ENCODE data around the gene TRAF6.
A peak's percentile ranks its signal among the peaks of the same experiment; 100 is the strongest.

The TRAF6 gene

DNA sequence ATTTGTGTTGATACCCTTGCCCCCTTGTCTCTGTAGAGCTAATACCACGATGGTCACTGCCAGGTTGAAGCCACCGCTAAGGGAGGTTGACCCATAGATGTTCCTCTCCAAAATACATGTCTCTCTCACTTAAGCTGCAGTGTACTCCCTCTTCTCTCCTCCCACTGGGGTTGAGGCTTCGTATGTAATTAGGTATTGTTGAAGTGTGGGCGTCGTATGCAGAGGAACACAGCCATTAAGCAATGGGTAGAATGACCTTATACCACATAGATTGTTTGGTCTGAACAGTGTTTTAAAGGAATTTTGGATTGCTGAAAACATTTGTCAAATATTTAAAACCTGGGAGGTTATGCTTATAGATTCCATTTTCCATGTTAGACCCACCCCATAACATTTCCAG lies 71.9 kb downstream of the TRAF6 start:
- peaks cover 14% of the 10 kb centered on the region for H3K4me1 Mint-ChIP-seq
- H3K9me3 Mint-ChIP-seq: peaks cover 3% of the 10 kb centered on the region
- H3K27ac Mint-ChIP-seq: peak overlapping the region in 1 of 3 experiments; percentile 71
- TF ChIP-seq, protein P1, sequence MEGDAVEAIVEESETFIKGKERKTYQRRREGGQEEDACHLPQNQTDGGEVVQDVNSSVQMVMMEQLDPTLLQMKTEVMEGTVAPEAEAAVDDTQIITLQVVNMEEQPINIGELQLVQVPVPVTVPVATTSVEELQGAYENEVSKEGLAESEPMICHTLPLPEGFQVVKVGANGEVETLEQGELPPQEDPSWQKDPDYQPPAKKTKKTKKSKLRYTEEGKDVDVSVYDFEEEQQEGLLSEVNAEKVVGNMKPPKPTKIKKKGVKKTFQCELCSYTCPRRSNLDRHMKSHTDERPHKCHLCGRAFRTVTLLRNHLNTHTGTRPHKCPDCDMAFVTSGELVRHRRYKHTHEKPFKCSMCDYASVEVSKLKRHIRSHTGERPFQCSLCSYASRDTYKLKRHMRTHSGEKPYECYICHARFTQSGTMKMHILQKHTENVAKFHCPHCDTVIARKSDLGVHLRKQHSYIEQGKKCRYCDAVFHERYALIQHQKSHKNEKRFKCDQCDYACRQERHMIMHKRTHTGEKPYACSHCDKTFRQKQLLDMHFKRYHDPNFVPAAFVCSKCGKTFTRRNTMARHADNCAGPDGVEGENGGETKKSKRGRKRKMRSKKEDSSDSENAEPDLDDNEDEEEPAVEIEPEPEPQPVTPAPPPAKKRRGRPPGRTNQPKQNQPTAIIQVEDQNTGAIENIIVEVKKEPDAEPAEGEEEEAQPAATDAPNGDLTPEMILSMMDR (IDR thresholded peaks at IDR 0.05; ENCODE audit: unreplicated experiment in 3 of 3): no peak
- H3K36me3 Mint-ChIP-seq (ENCODE audit: low read depth): peaks cover 19% of the 10 kb centered on the region
- H3K4me3 Mint-ChIP-seq: no peak overlapping the region
- H3K27me3 Mint-ChIP-seq (ENCODE audit: low read depth): peaks cover 10% of the 10 kb centered on the region

DNA sequence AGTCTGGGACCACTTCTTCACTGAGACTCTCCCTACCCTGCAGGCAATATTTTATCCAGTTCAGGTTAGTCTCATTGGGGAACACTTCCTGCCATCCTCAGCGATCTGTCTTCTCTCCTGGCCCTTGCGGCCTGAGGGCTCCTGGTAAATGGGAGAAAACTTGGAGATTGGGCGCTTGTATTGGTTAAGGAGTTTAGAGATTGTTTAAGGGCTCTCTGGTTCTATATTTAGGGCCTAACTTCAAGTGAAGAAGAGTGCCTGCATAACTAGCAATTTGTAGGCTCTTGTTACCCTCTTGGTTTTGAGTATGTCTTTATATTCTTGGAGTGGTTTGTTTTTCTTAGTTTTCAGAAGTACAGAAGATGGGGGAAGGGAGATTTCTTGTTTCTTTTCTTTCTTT lies 72.7 kb downstream of the TRAF6 start:
- H3K9me3 Mint-ChIP-seq: peaks cover 3% of the 10 kb centered on the region
- H3K27ac Mint-ChIP-seq: no peak overlapping the region
- H3K36me3 Mint-ChIP-seq (ENCODE audit: low read depth): peaks cover 13% of the 10 kb centered on the region
- no peak overlapping the region for H3K4me3 Mint-ChIP-seq
- TF ChIP-seq, protein P1 (IDR thresholded peaks at IDR 0.05; ENCODE audit: unreplicated experiment in 3 of 3): no peak
- peaks cover 10% of the 10 kb centered on the region for H3K27me3 Mint-ChIP-seq (ENCODE audit: low read depth)
- peaks cover 15% of the 10 kb centered on the region for H3K4me1 Mint-ChIP-seq

Measured in nephron (organoid).